GM21381 (cell line): ENCODE results near the gene SLX4IP.

Experiments
- ATAC-seq: cut with Tn5 transposase; IDR thresholded peaks from one replicate; pipeline ENCODE4 v1.9.1; 2021; ENCODE audit warnings: mild to moderate bottlenecking, moderate library complexity; ENCODE audit not compliant: unreplicated experiment

SLX4IP gene

DNA sequence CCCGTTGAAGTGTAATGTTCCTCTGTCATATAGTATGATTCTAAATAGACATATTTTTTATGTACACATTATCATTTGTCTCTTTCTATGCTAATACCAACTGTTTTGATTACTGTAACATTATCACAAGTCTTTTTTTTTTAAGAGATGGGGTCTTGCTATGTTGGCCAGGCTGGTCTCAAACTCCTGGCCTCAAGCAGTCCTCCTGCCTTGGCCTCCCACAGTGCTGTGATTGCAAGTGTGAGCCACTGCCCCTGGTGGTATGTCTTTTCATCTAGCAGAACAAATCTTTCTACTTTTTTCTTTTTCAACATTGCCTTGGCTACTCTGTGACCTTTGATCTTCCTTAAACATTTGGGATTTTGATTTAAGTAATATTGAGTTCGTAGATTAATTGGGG is 57.7 kb downstream of the SLX4IP start:
- no peak for ATAC-seq

- ATAC-seq, result no peak
Observed at GRCh38 chr20:10495173-10495572, 60.1 kb downstream of the SLX4IP start.

DNA sequence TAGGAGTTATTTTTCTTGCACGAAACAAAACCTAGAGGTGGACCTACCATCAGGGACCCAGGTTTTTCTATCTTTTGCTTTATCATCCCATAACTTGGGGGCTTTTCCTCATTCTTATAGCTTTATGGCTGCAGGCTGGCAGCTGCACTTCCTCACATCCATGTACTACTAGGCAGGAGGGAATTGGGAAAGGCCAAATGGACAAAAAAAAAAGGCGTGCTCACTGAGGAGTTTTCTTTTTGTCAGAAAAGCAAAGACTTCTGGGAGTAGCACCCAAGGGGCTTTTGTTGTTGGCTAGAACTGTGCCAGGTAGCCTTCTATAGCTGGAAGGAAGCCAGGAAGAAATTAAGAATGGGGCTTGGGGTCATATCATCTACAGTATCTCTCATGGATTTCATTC is 61.4 kb downstream of the SLX4IP start:
- no peak for ATAC-seq

GRCh38 chr20:10497283-10497682 is 62.2 kb downstream of the SLX4IP start:
- ATAC-seq, result no peak

DNA sequence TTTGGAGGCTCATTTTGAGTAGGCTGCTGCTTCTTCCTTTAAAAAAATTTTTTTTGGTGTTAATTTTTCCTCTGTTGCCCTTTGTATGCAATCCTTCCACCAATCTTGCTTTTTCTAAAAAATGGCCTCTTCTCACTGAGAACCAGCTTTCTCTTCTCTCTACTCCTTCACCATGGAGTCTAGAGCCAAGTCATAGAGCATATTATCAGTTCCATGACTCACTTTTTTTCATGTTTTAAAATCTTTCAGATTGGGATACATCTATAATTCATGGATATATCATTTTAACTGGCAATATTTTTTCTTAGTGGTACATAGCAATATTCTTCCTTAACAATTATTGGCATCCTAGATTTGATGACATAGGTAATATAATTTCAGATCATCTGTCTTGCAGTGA is 62.7 kb downstream of the SLX4IP start:
- no peak for ATAC-seq

- ATAC-seq, result no peak
Observed at GRCh38 chr20:10498200-10498599, 63.1 kb downstream of the SLX4IP start.

- no peak for ATAC-seq
Observed at GRCh38 chr20:10501402-10501801, 66.3 kb downstream of the SLX4IP start.

- ATAC-seq, result no peak
Observed at GRCh38 chr20:10502098-10502526, 67.0 kb downstream of the SLX4IP start.

- ATAC-seq, result no peak
Observed at GRCh38 chr20:10504608-10504993, 69.5 kb downstream of the SLX4IP start.

- no peak for ATAC-seq
Observed at GRCh38 chr20:10504994-10505730, 70.1 kb downstream of the SLX4IP start.

GRCh38 chr20:10505827-10506226 is 70.7 kb downstream of the SLX4IP start:
- no peak for ATAC-seq

DNA sequence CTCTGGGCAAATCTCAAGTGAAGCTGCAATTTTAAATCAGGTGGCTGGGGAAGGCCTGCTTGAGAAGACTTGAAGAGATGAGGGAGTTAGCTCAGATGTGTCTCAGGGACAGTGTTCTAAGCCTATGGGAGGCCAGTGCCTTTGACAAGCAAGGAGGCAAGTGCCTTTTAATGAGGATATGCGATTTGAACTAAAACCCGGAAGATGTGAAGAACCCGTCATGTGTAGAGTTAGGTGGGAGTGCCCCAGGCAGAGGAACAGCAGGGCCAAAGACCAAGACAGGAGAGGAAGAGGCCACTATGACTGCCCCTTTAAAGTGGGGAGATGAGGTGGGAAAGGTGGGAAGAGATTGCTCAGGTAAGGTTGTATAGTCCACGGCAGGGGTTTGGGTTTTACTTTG is 71.9 kb downstream of the SLX4IP start:
- no peak for ATAC-seq

DNA sequence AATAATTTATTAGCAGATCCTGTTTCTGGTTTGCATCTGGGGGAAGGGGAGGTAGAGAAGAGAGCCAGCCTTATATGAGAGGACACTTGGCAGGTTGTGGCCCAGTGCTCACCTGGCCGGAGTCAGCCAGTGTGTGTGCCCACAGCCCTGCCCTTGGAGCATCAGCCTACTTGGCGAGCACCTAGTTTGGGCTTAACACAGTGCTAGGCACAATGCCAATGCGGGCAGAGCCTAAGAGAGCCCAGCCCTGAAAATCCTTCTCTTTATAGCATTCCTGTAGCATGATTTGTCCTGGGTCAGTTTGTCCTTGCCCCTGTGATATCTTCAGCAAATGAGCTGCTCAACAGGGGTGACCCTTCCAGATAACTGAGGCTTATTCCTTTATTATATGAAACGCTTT is 73.0 kb downstream of the SLX4IP start:
- ATAC-seq, result no peak

DNA sequence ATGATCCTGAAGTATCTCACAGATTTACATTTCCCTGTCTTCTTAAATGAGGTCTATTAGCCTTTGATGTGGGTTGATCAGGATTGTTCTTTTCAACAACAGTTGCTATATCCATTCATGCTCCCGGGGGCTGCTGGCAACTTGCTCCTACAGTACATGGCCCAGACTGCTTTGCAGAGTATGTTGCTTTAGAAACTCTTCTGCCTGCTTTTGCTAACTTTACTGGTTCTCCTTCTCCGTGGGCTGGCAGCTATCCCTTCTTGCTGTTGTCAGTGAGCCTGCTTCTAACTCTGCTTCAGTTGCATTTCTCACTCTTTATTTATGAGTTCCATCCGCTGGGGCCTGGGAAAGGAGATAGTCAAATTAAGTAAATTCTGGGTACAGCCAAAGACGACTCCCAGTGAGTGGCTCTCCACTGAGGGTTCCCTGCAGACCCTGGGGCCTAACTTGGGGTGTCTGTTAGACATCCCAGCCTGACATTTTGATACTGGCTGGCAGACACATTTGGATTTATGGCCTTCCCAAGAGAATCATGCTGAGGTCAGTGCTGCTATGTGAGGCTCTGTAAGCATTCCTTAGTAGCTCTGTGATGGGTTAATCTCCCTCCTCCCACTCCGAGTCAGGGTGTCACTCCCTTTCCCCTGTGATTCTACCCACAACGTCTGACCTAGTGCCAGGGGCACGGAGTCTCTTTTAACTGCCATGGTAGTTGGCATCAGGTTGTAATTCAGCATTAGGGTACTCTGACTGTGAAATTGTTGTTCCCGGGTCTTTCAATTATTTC is 73.6 kb downstream of the SLX4IP start:
- no peak for ATAC-seq

DNA sequence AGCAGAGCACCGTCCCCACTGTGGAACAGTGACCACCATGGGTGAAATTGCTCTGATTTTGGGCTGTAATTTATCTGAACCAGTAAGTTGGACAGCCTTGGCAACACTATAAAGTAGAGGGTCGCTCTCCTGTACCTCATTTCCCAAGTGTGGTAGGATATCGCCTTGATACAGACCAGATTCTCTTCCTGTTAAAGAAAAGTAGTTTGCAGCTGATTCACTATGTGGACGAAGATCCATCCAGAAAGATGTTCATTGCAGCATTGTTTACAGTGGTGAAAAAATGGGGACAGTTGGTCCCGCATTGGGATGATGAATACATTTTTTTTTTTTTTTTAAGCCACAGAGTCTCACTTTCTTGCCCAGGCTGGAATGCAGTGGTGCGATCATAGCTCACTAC is 74.3 kb downstream of the SLX4IP start:
- no peak for ATAC-seq

- no peak for ATAC-seq
Observed at GRCh38 chr20:10510216-10510615, 75.1 kb downstream of the SLX4IP start.

DNA sequence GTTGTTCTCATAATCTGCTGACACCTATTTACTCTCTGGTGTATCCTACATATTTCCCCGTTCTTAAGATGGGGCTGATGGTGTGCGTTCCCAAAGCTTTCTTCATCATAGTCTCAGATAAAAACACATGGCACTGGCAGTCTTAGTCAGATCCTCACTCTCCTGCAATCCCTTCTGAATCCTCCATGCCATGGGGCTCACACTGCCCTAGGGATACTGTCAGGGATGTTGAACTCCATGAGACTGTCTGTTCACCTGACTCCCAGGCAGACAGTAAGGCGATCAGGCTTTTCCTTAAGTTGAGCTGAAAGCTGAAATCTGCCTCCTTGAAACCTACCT is 76.0 kb downstream of the SLX4IP start:
- no peak for ATAC-seq

DNA sequence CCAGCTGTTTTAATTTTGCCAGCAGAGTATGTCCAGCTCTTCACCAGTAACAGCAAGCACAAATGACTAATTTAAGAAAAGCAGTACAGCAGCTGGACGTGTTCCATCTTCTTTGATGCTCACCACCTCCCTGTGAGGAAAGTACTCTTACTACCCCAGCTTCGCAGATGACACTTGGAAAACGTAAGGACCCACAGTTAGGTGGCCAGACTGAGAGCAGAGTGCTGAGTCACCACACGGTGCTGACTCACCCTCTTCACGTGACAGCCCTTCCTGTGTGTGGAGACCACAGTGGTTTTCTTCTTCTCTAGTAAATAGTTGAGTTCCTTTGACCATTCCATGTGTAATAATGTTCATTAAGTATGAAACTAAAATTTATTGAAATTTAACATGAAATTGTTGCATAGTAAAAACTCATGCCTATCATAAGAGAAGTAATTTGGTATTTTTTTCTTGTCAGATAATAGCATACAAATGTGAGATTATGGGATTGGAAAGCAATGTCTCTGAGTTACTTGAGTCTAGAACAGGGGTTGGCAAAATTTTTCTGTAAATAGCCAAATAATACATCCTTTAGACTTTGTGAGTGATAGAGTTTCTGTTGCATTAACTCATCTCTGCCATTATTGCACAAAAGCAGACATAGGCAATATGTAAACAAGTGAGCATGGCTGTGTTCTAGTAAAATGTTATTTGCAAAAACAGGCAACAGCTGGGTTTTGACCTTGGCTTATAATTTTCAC is 76.6 kb downstream of the SLX4IP start:
- ATAC-seq, result peak; percentile 97

DNA sequence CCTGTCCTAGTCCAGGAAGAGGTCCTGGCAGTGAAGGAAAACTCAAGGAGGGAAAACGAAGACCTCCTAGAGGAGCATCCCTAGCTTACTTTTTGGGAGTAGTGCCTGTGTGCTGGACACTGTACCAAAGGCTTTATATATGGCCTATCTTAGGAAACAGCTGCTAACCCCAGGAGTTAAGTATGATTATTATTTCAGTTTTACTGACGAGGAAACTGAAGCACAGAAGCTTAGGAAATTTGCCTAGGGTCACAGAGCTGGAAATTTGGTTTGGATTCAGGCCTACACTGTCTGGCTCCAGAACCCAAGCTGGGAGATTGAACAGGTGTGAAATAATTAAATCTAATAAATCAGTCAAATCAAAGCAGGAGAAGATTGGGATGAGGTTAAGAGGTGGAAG is 78.0 kb downstream of the SLX4IP start:
- no peak for ATAC-seq

GRCh38 chr20:10513931-10514575 is 78.9 kb downstream of the SLX4IP start:
- no peak for ATAC-seq

DNA sequence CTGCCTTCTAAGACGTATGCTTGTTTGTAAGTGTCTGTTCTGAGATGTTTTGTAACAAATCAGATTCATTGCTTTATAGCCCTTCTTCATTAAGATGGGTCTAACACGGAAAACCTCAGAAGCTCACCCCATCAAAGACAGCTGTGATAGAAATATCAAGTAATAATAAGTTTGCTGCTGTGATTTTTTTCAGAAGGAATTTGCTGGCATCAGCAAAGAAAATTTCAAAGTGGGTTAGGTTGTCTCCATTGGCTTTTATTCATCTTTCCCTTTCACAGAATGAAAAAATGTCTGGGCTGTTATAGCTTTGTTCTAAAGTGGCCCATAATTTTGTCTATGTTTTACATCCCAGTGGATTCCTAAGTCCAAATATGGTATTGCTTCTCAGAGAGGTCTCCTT is 81.4 kb downstream of the SLX4IP start:
- ATAC-seq, result no peak
